ENCODE measurements around the gene TMEFF1.

The TMEFF1 gene

DNA sequence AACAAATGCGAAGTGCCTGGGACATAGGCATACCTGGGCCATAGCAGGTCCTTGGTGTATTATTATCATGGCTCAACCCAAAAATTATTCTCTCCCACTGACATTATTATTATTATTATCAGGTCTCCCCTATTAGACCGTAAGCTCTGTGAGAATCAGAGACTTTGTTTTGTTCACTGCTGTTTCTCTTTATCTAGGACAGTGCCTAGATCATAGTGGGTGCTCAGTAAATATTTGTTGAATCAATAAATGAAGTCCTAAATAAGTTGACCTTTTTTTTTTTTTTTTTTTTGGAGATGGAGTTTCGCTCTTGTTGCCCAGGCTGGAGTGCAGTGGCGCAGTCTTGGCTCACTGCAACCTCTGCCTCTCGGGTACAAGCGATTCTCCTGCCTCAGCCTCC lies 4.9 kb upstream of the TMEFF1 start:
- no peak for DNase-seq (ENCODE audit: low read depth, low spot score)
- no peak overlapping the region for H3K4me3 ChIP-seq (ENCODE audit: low read depth, low read length)
- POLR2A ChIA-PET, result no interaction called here
- TF ChIP-seq, protein P1, sequence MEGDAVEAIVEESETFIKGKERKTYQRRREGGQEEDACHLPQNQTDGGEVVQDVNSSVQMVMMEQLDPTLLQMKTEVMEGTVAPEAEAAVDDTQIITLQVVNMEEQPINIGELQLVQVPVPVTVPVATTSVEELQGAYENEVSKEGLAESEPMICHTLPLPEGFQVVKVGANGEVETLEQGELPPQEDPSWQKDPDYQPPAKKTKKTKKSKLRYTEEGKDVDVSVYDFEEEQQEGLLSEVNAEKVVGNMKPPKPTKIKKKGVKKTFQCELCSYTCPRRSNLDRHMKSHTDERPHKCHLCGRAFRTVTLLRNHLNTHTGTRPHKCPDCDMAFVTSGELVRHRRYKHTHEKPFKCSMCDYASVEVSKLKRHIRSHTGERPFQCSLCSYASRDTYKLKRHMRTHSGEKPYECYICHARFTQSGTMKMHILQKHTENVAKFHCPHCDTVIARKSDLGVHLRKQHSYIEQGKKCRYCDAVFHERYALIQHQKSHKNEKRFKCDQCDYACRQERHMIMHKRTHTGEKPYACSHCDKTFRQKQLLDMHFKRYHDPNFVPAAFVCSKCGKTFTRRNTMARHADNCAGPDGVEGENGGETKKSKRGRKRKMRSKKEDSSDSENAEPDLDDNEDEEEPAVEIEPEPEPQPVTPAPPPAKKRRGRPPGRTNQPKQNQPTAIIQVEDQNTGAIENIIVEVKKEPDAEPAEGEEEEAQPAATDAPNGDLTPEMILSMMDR (IDR thresholded peaks at IDR 0.05; ENCODE audit: insufficient read depth, low read length, missing control alignments), result no peak
- CTCF ChIA-PET, result no interaction called here

DNA sequence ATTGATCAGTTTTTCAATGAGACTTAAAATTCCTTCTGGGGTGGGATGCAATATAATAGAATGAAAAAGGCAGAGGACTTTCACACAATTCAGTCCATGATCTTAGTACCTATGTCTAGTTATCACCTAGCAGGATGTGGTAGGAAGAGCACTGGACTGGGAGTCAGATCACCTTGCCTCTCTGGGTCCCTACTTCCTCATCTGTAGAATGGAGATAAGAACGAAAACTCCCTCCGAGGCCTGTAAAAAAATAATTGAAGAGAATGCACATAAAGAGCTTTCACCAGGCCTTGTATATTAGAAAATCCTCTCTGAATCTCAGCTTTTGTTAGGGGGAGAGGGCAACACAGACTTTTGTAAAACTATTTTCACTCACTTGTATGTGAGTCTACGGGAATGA lies 681 bp upstream of the TMEFF1 start:
- TF ChIP-seq, protein P1 (IDR thresholded peaks at IDR 0.05; ENCODE audit: insufficient read depth, low read length, missing control alignments), result no peak
- CTCF ChIA-PET, result interaction anchor here (0.6 to 1.8 kb wide), 5 partner anchors 9 to 123 kb away, joined by 3 to 6 read pairs (median 3); no protein-coding TSS in a partner anchor
- peak overlapping the region; percentile 65 for H3K4me3 ChIP-seq (ENCODE audit: low read depth, low read length)
- POLR2A ChIA-PET, result no interaction called here
- no peak for DNase-seq (ENCODE audit: low read depth, low spot score)

DNA sequence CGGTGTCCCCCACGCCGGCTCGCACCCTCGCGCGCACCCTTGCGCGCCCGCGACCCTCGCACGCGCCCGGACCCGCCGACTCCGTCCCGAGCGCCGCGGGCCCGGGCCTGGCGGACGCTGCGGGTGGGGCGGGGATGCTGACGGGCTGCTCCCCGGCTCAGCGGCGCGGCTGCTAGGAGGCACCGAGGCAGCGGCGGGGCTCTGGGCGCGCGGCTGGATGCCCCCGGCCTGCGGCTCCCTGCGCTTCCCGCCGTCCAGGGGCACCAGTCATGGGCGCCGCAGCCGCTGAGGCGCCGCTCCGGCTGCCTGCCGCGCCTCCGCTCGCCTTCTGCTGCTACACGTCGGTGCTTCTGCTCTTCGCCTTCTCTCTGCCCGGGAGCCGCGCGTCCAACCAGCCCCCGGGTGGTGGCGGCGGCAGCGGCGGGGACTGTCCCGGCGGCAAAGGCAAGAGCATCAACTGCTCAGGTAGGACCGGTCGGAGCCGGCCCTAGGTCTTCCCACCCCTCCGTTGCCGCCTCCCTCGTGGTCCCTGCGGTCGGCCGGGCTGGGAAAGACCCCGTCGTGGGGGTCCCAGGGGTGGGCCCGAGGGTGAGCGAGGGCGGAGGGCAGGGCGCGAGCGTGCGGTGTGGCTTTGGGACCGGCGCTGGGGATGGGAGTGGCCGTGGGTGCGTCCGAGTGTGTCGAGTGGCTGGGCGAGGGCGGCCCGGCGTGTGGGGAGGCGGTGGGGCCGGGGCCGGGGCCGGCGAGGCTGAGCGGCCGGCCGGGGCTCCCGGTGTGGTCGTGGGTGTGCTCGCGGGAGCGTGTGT lies 530 bp downstream of the TMEFF1 start:
- TF ChIP-seq, protein P1 (IDR thresholded peaks at IDR 0.05; ENCODE audit: insufficient read depth, low read length, missing control alignments), result no peak
- peak overlapping the region; percentile 65 for H3K4me3 ChIP-seq (ENCODE audit: low read depth, low read length)
- no peak for DNase-seq (ENCODE audit: low read depth, low spot score)
- ChIA-PET CTCF (interaction anchor here (1.8 kb wide), 1 partner anchor 11 kb away, joined by 6 read pairs; no protein-coding TSS in a partner anchor), POLR2A (no interaction called here)

DNA sequence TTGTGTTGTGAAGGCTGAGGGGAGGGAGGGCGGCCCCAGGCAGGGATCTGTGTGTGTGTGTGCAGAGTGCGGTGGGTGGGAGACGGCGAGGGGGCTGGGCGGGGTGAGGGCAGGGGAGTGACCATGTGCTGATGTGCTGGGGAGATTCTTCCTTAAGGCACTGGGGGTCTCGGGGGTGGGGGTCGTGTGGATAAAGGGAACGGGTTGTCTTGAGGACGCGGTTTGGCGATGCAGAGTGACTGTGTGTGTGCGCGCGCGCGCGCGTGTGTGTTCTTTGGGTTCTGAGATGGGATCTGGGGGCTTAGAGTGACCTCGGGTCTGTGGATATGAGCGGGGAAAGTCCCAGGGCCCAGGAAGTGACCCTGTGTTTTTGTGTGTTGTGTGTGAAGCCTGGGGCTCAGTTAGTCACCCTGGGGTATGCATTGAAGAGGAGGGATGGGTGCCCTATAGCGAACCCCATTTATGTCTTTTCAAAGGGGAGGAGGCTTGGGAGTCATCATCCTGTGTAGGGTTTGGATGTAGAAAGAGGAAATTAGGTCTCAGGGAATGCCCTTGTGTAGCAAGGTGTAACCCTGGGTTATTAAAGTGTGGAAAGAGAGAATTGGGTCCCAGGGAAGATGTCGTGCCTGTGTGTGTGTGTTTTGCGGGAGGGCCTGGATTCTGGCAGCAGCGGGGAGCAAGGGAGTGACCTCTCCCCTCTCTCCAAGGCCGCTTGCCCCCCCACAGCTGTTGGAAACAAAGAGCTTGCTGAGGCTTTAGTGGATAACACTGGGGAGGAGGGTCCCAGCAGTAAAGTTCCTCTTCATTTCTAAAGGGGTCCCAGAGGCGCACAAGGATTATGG lies 1.4 kb downstream of the TMEFF1 start:
- H3K4me3 ChIP-seq (ENCODE audit: low read depth, low read length), result peak overlapping the region; percentile 65
- ChIA-PET POLR2A (no interaction called here), CTCF (no interaction called here)
- no peak for DNase-seq (ENCODE audit: low read depth, low spot score)
- TF ChIP-seq, protein P1 (IDR thresholded peaks at IDR 0.05; ENCODE audit: insufficient read depth, low read length, missing control alignments), result no peak

DNA sequence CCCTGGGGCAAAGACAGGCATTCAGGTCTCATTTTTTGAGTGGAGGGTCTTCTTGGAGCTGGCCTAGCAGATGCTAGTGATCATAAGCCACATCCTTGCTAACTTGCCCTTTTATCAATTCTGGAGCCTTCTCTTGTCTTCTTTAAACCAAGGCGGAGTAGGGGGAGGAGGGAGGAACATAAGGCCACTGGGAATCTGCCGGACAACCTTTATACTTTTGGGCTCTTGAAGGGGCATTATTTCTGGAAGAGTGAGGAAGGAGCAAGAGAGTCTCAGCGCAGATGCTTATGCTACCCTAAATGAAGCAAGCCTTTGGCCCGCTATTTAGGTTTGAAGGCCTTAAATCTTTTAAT lies 2.0 kb downstream of the TMEFF1 start:
- no peak overlapping the region for H3K4me3 ChIP-seq (ENCODE audit: low read depth, low read length)
- CTCF ChIA-PET, result interaction anchor here (3.4 kb wide), 1 partner anchor 29 kb away, joined by 15 read pairs; no protein-coding TSS in a partner anchor
- no peak for DNase-seq (ENCODE audit: low read depth, low spot score)
- POLR2A ChIA-PET, result no interaction called here
- TF ChIP-seq, protein P1 (IDR thresholded peaks at IDR 0.05; ENCODE audit: insufficient read depth, low read length, missing control alignments), result no peak

DNA sequence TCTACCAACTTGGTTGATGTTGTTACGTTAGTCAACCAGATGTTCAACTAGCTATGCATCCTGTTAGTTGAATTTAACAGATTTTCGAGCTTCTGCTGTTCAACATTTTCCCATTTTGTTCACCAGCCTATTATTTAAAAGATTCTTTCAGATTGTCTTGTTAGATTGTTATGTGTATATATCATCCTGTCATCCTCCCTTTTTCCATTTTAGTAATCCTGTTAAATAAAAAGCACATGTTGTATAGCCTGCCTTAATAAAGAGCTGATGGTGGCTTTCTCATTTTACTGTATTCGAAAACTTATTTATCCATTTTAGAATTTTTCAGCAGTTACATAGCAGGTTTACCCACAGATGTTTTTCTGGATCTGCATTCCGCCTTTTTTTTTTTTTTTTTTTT lies 4.3 kb downstream of the TMEFF1 start:
- ChIA-PET POLR2A (no interaction called here), CTCF (interaction anchor here (1.2 to 3.4 kb wide), 3 partner anchors 27 to 125 kb away, joined by 3 to 15 read pairs (median 6); no protein-coding TSS in a partner anchor)
- TF ChIP-seq, protein P1 (IDR thresholded peaks at IDR 0.05; ENCODE audit: insufficient read depth, low read length, missing control alignments), result no peak
- H3K4me3 ChIP-seq (ENCODE audit: low read depth, low read length), result no peak overlapping the region
- no peak for DNase-seq (ENCODE audit: low read depth, low spot score)

Measured in AG04449 (cell line).